Left renal pelvis (tissue), 4 donors: ENCODE results near the gene SLC2A6. TPM values are rescaled to one million over a fixed set of nuclear protein-coding genes. Genes with fewer than 3 reads are reported as not detected.

Source experiments
- DNase-seq, 4 donors: peaks; one replicate each; pipeline ENCODE4 v3.0.0-alpha.2; 2013; ENCODE audit warnings: low read depth in 4 of 4, low spot score in 3 of 4
- polyA plus RNA-seq, 4 donors: library from polyadenylated mRNA; unstranded; fragments of 120-200 nt; gene quantifications; one replicate each; pipeline ENCODE4 v1.2.1, GENCODE V29; 2013; ENCODE audit not compliant: insufficient read length in 4 of 4

SLC2A6 gene
- polyA plus RNA-seq, 4 donors: 0.76 to 1.8 (median 1.5) TPM

GRCh38 chr9:133499132-133499891 is 20.4 kb upstream of the SLC2A6 start:
- no peak for DNase-seq

GRCh38 chr9:133496861-133497842 is 18.3 kb upstream of the SLC2A6 start:
- no peak for DNase-seq

- no peak for DNase-seq
These were observed 16.7 kb upstream of the SLC2A6 start for GRCh38 chr9:133495327-133496293.

GRCh38 chr9:133494636-133495326 is 15.9 kb upstream of the SLC2A6 start:
- DNase-seq: no peak

DNA sequence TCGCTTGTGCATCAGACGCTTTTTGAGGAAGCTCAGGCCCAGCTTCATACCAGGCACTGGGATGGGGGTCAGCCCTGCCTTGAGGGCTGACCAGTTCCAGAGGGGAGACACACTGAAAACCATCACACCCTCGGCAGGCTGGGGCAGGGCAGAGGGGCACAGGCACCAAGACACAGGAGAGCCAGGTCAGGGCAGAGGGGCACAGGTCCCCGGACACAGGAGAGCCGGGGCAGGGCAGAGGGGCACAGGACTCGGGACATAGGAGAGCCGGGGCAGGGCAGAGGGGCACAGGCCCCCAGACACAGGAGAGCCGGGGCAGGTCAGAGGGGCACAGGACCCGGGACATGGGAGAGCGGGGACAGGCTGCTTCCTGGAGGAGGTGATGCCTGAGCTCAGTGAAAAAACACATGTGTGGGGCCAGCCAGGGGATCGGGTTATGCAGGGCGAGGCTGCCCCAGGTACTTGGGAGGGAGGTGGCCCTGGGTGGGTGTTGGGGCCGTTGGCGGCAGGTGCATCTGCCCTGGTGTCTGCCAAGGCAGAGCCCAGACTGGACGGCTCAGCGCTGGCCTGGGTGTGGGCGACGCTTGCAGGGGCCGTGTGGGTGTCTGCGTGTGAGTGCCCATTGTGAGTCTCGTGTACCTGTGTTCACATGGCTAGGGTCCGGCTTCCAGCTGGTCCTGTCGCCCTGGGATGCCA is 15.1 kb upstream of the SLC2A6 start:
- no peak for DNase-seq

- DNase-seq: no peak
These were observed 14.5 kb upstream of the SLC2A6 start for GRCh38 chr9:133493428-133493827.

- no peak for DNase-seq
These were observed 13.4 kb upstream of the SLC2A6 start for GRCh38 chr9:133492061-133493021.

DNA sequence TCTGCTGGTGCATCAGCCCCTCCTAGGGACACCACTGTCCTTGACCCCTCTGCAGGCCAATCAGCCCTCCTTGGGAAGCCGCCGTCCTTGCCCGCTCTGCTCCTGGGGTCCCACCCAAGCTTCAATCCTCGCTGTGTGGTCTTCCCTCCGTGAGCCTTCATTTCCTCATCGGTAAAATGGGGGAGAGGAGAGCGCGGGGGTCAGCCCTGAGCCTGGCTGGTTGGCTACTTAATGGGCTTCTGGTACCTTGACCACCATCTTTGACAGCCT is 12.7 kb upstream of the SLC2A6 start:
- DNase-seq: no peak

DNA sequence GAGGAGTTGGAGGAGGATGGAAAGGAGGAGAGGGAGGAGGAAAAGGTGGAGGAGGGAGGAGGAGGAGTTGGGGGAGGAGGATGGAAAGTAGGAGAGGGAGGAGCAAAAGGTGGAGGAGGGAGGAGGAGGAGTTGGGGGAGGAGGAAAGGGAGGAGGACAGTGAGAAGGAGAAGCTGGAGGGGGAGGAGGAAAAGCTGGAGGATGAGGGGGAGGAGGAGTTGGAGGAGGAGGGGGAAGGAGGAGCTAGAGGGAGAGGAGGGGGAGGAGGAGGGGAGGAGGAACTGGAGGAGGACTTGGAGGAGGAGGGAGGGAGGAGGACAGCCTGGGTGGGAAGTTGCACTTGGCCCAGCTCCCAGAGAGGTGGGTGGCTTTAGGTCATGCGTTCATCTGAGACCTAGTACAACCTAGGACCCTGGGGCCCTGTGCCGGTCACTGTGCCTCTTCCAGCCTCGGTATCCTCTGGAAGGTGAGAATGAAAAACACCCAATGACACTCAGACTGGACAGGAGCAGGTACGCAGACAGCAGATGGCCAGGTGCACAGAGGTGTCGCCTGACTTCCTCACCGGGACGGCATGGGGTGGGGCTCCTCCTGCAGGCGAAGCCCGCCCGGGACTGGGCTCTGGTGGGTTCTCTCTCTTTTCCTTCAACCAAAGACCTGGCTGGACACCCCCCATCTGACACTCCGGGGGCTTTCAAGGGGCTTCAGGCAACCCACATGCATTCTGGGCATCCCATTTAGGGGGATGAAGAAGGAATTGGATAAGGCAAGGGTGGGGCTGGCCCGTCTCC is 12.2 kb upstream of the SLC2A6 start:
- DNase-seq: no peak

- no peak for DNase-seq
These were observed 11.3 kb upstream of the SLC2A6 start for GRCh38 chr9:133490201-133490681.

DNA sequence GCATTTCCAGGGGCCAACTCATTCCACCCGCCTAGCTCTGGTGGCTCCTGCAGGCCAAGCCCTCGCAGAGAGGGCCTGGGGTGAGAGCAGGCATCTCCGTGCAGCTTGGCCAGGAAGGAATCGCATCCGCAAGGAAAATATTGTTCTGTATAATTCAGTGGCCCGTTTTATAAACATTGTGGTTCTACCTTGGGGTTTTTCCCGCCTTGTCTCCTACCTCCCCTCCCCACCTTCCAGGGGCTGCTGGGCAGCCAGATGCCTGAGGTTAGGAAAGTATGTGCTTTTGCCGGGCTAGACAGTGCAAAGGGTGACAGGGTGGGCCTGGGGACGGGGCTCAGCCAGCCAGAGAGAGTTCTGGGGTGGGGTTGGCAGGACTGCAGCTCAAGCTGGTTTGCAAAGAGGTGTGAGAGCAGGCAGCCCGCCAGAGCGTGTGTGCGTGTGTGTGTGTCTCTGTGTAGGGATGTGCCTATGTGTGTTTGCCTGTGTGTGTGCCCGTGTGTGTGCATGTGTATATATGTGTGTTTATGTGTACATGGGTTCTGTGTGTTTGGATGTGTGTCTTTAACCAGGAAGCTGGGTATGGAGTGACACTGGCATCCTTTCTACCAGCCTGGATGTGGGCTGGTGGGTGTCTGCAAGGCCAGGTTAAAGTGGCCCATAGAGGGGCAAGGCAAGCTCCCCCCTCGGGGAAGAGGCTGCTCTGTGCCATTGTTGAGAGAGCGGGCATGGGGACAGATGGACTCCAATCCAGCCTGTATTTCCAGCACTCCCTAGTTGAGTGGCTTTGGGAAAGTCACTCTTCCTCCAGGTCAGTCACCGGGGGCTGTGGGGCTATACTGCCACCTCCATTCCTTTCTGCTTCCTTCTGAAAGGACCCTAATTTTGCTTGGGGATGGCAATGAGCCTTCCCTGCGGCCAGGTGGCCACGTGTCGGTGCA is 10.6 kb upstream of the SLC2A6 start:
- DNase-seq: no peak

- DNase-seq: no peak
These were observed 9.9 kb upstream of the SLC2A6 start for GRCh38 chr9:133488686-133489252.

GRCh38 chr9:133487331-133487725 is 8.4 kb upstream of the SLC2A6 start:
- no peak for DNase-seq

DNA sequence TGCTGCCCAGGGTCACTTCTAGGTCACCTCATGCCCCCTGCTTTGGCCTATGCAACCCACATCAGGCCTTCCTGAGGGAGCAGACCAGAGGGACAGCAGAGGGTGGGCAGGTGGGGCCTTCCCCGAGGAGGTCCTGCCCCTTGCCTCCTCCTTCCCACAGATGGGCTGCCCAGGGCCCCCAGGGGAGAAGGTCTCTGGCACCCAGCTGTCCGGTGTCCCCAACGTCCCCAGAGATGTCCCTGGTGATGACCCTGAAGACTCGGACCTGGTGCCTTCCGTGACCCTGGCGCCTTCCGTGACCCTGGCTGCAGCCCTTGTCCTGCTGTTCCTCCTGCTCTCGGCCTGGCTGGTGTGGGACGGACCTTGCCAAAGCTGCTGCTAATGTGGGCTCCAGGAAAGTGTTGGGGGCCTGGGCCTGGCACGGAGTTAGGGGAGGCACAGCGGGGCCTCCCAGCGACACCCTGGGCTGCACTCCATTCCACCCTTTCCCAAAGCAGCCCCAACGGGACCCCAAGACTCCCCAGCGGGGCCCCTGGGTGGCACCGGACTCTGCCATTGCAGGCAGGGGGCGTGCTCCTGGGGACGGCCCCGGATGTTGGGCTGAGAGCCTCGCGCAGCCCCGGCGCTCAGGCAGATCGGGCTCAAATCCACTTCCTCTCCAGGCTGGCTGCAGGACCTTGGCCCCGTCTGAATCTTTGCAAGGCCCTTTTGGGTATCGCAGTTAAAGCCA is 6.8 kb upstream of the SLC2A6 start:
- no peak for DNase-seq

DNA sequence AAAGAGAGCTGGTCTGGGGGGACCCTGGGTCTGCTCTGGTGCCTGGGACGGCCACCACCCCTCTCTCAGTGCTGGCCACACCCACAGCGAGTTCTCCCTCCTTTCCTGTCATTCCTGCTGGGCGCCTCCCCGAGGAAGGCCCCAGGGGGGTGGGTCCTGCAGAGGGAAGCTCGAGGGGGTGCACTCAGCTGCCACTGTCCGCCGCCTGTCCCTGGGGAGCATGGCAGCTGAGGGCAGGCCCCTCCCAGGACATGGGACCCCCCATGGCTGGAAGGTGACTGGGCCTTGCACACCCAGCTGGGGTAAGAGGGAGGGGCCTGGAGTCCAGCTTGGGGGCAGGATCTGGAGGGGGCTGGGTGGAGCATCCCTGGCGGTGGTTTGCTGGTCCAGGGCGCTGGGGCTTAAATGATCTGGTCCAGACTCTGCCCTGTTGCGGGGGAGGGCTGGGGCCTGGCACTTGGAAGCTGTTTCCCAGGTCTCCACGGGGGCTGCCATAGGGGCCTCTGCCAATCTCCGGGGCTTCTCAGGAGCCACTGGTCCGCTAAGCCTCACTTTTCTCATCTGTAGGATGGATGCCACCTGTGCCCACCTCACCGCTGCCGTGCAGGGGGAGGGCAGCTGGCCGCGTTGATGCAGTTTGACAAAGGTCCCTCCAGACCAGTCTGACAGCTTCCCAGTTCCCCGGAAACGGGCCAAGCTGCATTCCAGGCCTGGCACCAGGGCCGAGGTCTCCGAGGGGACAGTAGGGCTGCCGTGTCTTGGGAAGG is 6.0 kb upstream of the SLC2A6 start:
- DNase-seq: no peak
